ENCODE data around the gene ATF7.

Gene ATF7

GRCh38 chr12:53523131-53523530 is 103.1 kb downstream of the ATF7 start:
- DNase-seq (ENCODE audit: low read depth) = no peak

DNA sequence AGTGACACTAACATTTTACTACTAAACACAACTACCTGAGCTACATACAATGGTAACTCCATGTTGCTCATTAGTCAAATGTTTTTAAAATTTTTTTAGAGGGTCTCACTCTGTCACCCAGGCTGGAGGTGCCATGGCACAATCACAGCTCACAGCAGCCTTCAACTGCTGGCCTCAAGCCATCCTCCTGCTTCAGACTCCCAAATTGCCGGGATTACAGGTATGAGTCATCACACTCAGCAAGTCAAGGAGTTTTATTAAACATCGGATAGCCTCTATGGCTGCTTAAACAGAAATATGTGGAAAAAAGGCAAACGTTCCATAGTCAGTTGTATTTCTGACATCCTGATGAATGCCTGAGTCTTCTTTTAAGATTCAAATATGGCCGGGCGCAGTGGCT is 107.8 kb downstream of the ATF7 start:
- no peak for DNase-seq (ENCODE audit: low read depth)

DNA sequence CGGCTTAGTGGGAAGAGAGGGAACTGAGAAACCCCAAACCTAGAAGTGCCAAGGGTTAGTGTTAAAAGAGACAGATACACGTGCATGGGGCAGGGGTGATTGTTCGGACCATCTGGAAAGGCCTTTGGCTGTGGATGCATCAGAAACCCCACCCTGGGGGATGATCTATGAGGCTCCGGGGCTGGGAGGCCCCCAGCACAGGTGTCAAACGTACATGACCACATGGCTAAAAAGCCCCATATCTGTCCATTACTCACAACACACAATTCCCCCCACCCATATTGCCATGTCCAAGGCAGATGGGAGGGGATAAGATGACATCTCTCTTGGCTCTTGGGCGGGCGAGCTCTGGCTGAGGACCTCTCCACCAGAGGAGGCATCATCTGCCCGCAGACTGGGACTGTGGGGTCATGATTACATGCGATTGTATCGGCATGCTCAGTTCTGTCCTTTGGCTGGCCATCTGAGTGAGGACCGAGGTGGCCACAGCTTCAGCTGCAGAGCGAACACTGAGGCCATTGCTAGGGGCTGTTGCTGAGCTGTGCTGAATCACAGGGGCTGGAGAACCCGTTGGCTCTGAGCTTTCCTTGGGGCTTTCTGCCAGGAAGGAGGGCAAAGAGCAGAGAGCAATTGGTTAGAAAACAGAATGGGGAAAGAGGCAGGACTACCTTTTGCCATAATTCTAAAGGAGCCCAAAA is 109.3 kb downstream of the ATF7 start:
- DNase-seq (ENCODE audit: low read depth) = no peak

DNA sequence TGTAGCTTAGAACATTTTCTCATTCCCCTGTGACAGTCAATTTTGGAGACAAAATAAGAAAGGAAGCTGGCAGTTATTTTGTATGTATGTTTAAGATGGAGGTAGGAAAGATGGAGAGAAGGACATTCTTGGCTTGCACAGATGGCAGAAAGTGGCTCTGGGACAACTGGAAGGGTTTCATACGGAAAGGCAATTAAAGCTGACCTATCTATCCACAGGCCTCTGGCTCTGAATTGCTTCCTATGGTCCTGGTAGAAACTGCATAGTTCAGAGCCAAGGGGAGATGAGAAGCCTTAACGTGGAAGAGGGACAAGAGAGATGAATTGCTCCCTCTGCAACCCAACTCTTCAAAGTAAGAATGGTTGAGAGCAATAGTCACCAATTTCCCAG is 110.9 kb downstream of the ATF7 start:
- no peak for DNase-seq (ENCODE audit: low read depth)

DNA sequence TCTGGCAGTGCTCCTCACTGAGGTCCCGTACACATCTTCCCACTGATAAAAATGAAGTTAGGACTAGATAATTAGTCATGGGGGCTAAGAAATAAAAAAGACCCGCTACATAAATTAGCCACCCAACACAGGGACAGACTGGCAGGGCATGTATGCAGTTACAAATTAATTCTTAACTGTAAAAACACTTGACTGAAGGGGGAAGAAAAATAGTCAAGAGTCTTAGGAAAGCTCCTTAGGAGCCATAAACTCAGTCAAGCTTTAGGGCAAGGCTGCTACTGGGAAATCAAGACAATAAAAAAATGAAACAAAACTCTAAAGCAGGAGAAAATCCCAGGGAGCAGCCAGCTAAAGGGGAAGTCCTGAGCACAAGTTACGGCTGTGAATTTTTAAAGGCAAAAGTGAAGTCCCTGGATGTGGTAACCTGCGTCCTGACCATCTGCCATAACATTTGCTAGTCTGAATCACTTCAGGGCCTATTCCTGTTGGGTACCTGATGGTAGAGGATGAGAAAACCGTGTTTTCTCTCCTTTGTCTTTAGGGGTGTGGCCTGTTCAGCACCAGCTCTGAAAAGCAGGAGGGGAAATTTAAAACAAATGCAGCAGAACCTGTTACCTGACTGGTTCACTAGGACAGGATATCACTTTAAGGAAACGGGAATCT is 111.4 kb downstream of the ATF7 start:
- DNase-seq (ENCODE audit: low read depth) = no peak

DNA sequence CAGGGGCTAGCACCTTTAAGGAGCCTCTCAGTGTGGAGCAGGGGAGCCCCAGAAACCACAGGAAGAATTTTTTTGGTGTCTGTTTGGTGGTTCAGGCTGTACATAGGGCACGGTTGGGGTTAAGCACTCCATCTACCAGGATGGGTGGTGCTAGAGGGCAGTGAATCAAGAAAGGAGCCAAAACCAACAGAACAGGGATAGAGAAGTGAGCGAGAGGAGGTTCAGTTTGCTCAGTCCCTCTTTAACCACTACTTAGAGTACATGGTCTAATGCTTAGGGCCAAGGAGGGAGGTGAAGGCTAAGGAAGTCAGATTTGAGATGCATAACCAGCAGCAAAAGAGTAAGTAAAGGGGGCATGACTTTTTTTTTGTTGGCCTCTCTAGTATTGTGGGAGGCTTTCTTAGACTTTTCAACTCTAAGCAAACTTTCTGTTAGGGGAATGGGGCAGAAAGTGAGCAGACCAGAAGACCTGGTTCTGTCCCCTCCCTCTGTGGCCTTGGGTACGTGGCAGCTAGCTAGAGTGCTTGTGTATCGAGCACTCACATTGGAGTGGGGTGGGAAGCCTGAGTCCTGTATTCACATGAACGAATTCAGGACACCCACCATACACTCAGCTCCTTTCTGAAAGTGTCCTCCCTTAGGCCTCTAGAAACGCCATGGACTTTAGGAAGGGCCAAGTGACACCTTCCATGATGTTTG is 112.3 kb downstream of the ATF7 start:
- no peak for DNase-seq (ENCODE audit: low read depth)

GRCh38 chr12:53510181-53510812 is 115.9 kb downstream of the ATF7 start:
- no peak for DNase-seq (ENCODE audit: low read depth)

DNA sequence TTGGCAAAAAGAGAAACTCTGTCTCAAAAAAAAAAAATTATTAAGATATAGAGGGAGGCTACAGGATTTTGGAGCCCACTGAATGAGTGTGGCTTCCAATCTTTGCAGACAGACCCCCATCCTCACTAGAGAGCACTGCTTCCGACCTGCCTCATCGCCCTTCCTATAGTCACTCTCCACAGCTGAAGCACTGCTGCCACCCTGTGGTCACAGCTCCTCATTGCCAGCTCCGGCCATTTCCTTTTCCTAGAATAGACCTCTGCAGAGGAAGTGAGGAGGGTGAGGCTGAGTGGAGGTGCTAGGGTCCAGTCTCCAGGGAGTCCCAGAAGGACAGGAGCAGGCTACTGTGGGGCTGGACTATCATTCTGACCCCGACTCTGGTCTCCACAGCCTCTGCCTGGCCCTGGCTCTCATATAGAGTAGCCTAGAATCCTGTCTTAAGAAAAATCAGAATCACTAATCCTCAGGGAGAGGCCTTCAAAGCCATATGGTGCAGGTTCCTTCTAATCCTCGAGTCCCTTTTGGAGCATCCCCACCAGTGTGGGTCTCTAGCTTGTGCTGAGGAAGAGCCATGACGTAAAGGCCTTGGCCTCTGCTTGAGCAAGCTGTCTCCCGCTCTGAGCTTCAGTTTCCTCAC is 117.5 kb downstream of the ATF7 start:
- peak; percentile 47 for DNase-seq (ENCODE audit: low read depth)

- DNase-seq (ENCODE audit: low read depth) = no peak
These were observed 118.6 kb downstream of the ATF7 start for GRCh38 chr12:53507603-53507885.

GRCh38 chr12:53506881-53507602 is 119.1 kb downstream of the ATF7 start, which contains the start of gene NPFF:
TSS of gene NPFF (minus strand) at chr12:53507484. CDS start at chr12:53507474, 10 bp downstream.
- no peak for DNase-seq (ENCODE audit: low read depth)

DNA sequence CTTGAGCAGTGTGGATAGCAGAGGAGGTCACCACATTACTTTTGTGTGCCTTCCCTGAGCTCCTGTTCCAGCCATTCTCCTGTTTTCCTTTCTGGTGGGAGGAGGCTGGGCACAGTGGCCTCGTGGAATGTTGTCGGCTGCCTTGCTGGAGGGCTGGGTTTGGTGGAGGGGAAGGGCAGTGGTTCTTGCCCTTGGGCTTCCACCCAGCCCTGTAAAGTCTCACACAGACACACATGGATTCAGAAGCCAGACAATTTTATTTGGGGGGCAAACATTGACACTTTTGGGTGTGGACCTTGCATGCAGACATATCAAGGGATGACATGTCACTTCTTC is 119.8 kb downstream of the ATF7 start:
- no peak for DNase-seq (ENCODE audit: low read depth)

- DNase-seq (ENCODE audit: low read depth) = no peak
These were observed 120.4 kb downstream of the ATF7 start for GRCh38 chr12:53505555-53506449.

DNA sequence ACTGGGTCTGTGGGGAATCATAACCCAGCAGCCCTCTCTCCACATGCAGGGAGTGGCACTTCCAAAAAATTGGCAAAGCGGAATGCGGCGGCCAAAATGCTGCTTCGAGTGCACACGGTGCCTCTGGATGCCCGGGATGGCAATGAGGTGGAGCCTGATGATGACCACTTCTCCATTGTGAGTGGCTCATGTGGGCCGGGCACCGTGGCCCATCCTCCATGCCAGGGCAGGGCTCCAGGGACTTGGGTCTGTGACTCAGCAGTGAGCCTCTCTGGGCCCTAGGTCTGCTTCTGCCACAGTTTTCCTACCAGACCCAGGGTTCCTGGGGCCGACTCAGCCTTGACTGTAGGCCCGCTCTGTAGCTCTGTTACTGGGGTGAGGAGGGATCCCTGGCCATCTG is 121.1 kb downstream of the ATF7 start:
- no peak for DNase-seq (ENCODE audit: low read depth)

- DNase-seq (ENCODE audit: low read depth) = no peak
These were observed 121.9 kb downstream of the ATF7 start for GRCh38 chr12:53504004-53504920.

- DNase-seq (ENCODE audit: low read depth) = no peak
These were observed 123.0 kb downstream of the ATF7 start for GRCh38 chr12:53502983-53503728.

DNA sequence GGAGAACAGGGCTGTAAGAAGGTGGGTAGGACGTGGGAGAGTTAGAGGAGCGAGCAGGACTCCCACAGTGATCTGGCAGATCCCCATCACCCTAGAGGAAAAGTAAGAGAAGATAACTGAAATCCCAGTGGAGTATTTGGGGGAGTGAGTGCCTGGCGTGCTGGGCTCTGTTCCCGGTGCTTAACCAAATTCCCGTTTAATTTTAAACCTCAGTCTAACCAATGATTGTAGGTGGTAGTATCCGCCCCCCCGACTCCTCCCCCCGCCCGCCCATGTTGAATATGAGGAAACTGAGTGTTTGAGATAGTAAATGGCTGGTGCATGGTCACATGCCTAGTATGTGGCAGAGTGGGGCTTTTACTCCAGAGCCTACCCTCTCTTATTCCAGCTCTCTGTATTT is 123.9 kb downstream of the ATF7 start:
- no peak for DNase-seq (ENCODE audit: low read depth)

GRCh38 chr12:53501615-53502181 is 124.5 kb downstream of the ATF7 start:
- no peak for DNase-seq (ENCODE audit: low read depth)

GRCh38 chr12:53500776-53501614 is 125.2 kb downstream of the ATF7 start, which contains the start of gene TARBP2:
TSS of gene TARBP2 (plus strand) at chr12:53501283. CDS start at chr12:53501409, 126 bp downstream.
- DNase-seq (ENCODE audit: low read depth) = peak; percentile 96

All from T-helper 22 cell (primary cell).